D721Med (cell line): ENCODE data around the gene RAPGEF1.

ENCODE experiments used
- DNase-seq: peaks from one replicate; pipeline ENCODE4 v3.0.0; 2011; ENCODE audit warnings: low spot score; ENCODE audit not compliant: insufficient read length
- FAIRE-seq: peaks from 2 replicates; lab custom pipeline; 2011; peaks lifted over from hg19 to GRCh38; lab: Jason Lieb, UNC
- TF ChIP-seq, protein P1 (sequence below): IDR thresholded peaks from 2 replicates; pipeline ENCODE4 v1.5.1; 2012; ENCODE audit warnings: mild to moderate bottlenecking, control low read depth; ENCODE audit not compliant: insufficient read depth; ENCODE audit errors: missing control alignments

Gene RAPGEF1

DNA sequence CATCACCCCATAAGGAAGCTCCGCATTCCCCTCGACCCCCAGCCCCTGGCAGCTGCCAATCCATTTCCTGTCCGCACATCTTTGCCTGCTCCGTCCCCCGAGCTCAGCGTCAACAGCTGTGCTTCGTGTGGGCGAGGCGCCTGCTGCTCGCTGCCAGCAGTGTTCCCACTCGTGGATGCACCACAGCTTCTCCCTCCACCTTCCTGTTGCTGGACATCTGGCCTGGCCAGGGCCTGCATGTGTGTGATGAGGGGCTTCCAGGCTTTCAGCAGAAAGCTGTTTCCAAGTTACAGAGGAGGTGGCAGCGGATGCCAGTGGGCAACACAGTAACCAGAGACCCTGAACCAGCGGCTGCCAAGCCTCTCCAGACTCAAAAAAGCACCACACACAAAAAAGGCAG is 108.6 kb downstream of the RAPGEF1 start:
- DNase-seq (no peak), FAIRE-seq (no peak)
- TF ChIP-seq, protein P1, sequence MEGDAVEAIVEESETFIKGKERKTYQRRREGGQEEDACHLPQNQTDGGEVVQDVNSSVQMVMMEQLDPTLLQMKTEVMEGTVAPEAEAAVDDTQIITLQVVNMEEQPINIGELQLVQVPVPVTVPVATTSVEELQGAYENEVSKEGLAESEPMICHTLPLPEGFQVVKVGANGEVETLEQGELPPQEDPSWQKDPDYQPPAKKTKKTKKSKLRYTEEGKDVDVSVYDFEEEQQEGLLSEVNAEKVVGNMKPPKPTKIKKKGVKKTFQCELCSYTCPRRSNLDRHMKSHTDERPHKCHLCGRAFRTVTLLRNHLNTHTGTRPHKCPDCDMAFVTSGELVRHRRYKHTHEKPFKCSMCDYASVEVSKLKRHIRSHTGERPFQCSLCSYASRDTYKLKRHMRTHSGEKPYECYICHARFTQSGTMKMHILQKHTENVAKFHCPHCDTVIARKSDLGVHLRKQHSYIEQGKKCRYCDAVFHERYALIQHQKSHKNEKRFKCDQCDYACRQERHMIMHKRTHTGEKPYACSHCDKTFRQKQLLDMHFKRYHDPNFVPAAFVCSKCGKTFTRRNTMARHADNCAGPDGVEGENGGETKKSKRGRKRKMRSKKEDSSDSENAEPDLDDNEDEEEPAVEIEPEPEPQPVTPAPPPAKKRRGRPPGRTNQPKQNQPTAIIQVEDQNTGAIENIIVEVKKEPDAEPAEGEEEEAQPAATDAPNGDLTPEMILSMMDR, result no peak

DNA sequence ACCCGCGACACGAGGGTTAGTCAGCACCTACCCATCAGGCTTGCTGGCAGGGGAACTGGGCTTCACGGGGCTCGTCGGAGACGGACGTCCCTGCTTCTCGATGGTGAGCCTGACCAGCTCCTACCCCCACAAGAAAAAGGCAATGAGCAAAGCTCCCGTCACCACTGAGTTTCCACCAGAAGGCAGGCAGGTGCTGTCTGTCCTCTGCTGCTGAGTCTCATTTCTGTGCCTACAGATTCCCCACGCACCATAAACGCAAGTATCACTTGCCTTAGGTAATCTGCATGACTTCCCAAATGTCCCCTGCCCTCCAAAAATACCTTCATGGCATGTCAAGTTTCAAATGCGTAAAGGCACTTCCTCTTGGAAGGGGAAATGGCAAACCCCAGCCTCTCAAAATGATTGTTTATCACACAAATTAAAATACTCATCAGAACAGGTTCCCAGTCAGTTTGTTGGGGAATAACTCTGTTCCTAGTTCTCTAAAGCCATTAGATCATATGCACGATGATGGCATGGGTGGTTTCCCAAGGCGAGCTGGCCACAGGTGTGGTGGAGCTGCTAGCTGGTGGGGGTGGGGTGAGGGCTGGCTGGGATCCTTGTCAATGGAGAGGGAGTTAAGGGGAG is 109.6 kb downstream of the RAPGEF1 start:
- no peak for FAIRE-seq
- TF ChIP-seq, protein P1, result no peak
- DNase-seq, result no peak

DNA sequence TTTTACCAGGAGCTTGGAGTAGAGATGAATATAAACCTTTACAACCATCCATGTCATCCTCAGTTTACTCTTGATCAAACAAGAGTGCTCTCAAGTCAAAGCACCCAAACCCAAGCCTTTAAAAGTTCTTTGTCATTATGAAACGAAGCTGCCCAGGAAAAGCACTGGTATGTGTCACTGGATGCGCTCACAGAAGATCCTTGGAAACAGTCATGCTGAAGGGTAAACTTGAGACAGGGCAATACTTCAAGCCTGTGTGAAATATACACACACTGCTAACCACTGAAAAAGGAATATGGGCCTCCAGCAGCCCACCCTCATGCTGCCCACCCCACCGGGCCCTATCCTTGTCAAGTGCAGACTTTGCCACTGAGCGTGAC is 110.1 kb downstream of the RAPGEF1 start:
- TF ChIP-seq, protein P1, result no peak
- FAIRE-seq (no peak), DNase-seq (no peak)

- TF ChIP-seq, protein P1, result no peak
- DNase-seq (no peak), FAIRE-seq (no peak)
These were observed 110.7 kb downstream of the RAPGEF1 start for GRCh38 chr9:131629226-131629500.

- no peak for DNase-seq
- TF ChIP-seq, protein P1, result no peak
- FAIRE-seq, result no peak
These were observed 111.2 kb downstream of the RAPGEF1 start for GRCh38 chr9:131628459-131629225.

GRCh38 chr9:131627648-131628458 is 112.0 kb downstream of the RAPGEF1 start:
- FAIRE-seq, result no peak
- DNase-seq, result no peak
- TF ChIP-seq, protein P1, result no peak
